ENCODE data around the gene BORCS5.

Gene BORCS5

DNA sequence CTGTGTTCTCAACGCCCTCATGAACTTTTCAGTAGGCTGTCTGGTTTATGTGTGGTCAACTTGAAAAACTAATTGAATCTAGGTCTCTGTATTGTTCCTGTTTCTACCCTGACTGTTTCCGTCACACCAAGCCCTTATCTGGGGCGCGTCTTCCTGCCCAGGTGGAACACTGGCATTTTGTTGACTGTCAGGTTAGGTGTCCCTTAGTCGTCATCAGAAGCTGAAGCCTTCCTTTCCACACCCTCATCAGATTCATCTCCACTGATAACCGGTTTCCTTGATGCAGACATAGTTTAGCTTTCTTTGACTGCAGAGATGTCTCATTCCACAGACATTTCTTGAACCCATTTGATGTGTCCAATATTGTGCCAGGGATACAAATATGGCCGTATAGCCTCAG lies 109.3 kb downstream of the BORCS5 start:
- TF ChIP-seq, protein P1, sequence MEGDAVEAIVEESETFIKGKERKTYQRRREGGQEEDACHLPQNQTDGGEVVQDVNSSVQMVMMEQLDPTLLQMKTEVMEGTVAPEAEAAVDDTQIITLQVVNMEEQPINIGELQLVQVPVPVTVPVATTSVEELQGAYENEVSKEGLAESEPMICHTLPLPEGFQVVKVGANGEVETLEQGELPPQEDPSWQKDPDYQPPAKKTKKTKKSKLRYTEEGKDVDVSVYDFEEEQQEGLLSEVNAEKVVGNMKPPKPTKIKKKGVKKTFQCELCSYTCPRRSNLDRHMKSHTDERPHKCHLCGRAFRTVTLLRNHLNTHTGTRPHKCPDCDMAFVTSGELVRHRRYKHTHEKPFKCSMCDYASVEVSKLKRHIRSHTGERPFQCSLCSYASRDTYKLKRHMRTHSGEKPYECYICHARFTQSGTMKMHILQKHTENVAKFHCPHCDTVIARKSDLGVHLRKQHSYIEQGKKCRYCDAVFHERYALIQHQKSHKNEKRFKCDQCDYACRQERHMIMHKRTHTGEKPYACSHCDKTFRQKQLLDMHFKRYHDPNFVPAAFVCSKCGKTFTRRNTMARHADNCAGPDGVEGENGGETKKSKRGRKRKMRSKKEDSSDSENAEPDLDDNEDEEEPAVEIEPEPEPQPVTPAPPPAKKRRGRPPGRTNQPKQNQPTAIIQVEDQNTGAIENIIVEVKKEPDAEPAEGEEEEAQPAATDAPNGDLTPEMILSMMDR (conservative IDR thresholded peaks at IDR 0.05; ENCODE audit: low read length): no peak
- TF ChIP-seq EZH2phosphoT487 (IDR thresholded peaks at IDR 0.05; ENCODE audit: borderline replicate concordance): no peak
- H3K4me2 ChIP-seq (ENCODE audit: low read depth, low read length, poor library complexity, severe bottlenecking): no peak overlapping the region
- no peak overlapping the region for H3K9ac ChIP-seq (ENCODE audit: low read depth, low read length, poor library complexity, severe bottlenecking)
- H4K20me1 ChIP-seq (ENCODE audit: insufficient read depth, low read length, poor library complexity, severe bottlenecking): no peaks in the 10 kb centered on the region
- H3K4me3 ChIP-seq (ENCODE audit: low read length, poor library complexity, severe bottlenecking): no peak overlapping the region
- no peaks in the 10 kb centered on the region for H3K36me3 ChIP-seq (ENCODE audit: insufficient read depth, low read length)
- no peaks in the 10 kb centered on the region for H3K27me3 ChIP-seq (ENCODE audit: insufficient read depth, low read length, poor library complexity, severe bottlenecking)
- H3K4me1 ChIP-seq (ENCODE audit: insufficient read depth, low read length, poor library complexity, severe bottlenecking): peaks cover 7% of the 10 kb centered on the region
- H2AFZ ChIP-seq (ENCODE audit: low read length): no peak overlapping the region
- H3K79me2 ChIP-seq (ENCODE audit: insufficient read depth, low read length): no peaks in the 10 kb centered on the region
- H3F3A ChIP-seq (ENCODE audit: low read depth): no peaks in the 10 kb centered on the region
- H3K9me2 ChIP-seq (replicated peaks; ENCODE audit: low read depth, low read length): no peaks in the 10 kb centered on the region
- H3K9me3 ChIP-seq (ENCODE audit: insufficient read depth, low read depth, low read length): no peaks in the 10 kb centered on the region

- TF ChIP-seq, protein P1 (conservative IDR thresholded peaks at IDR 0.05; ENCODE audit: low read length): no peak
- no peak for TF ChIP-seq EZH2phosphoT487 (IDR thresholded peaks at IDR 0.05; ENCODE audit: borderline replicate concordance)
- Histone ChIP-seq H4K20me1 (ENCODE audit: insufficient read depth, low read length, poor library complexity, severe bottlenecking) (no peaks in the 10 kb centered on the region), H3K79me2 (ENCODE audit: insufficient read depth, low read length) (no peaks in the 10 kb centered on the region), H3K4me3 (ENCODE audit: low read length, poor library complexity, severe bottlenecking) (no peak overlapping the region), H3K9ac (ENCODE audit: low read depth, low read length, poor library complexity, severe bottlenecking) (no peak overlapping the region), H3K27me3 (ENCODE audit: insufficient read depth, low read length, poor library complexity, severe bottlenecking) (no peaks in the 10 kb centered on the region), H3K36me3 (ENCODE audit: insufficient read depth, low read length) (no peaks in the 10 kb centered on the region), H2AFZ (ENCODE audit: low read length) (no peak overlapping the region), H3F3A (ENCODE audit: low read depth) (no peaks in the 10 kb centered on the region), H3K4me1 (ENCODE audit: insufficient read depth, low read length, poor library complexity, severe bottlenecking) (peaks cover 7% of the 10 kb centered on the region), H3K4me2 (ENCODE audit: low read depth, low read length, poor library complexity, severe bottlenecking) (no peak overlapping the region), H3K9me2 (replicated peaks; ENCODE audit: low read depth, low read length) (no peaks in the 10 kb centered on the region), H3K9me3 (ENCODE audit: insufficient read depth, low read depth, low read length) (no peaks in the 10 kb centered on the region)
These were observed 110.4 kb downstream of the BORCS5 start for GRCh38 chr12:12467264-12467663.

DNA sequence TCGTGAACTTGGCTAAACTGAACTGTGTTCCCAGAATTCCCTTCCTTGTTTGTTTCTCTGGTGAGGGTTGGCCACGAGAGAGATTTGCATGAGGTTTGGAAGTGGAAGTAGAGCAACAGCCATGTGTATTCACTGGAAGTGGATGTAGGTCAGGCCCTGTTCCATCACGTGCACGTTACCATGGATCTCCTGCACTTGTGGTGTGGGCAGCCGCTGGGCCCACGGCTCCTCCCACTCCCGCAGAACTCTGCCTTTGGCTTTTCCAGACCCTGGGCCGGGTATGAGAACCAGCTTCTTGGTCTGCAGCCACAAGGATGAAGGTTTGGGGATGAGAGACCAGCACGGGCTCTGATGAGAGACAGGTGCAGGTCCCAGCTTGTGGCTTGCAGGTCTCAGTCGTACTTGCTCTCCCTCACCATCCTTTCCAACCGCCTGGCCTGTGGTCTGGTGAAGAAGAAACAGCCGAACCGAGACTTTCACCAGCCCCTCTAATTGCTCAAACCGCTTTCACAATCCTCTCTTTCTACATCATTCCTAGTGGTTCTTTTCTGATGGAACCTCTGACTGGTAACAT lies 110.9 kb downstream of the BORCS5 start:
- Histone ChIP-seq H3K9ac (ENCODE audit: low read depth, low read length, poor library complexity, severe bottlenecking) (no peak overlapping the region), H3K9me2 (replicated peaks; ENCODE audit: low read depth, low read length) (no peaks in the 10 kb centered on the region), H3K79me2 (ENCODE audit: insufficient read depth, low read length) (no peaks in the 10 kb centered on the region), H3K36me3 (ENCODE audit: insufficient read depth, low read length) (no peaks in the 10 kb centered on the region), H3K4me2 (ENCODE audit: low read depth, low read length, poor library complexity, severe bottlenecking) (no peak overlapping the region), H4K20me1 (ENCODE audit: insufficient read depth, low read length, poor library complexity, severe bottlenecking) (no peaks in the 10 kb centered on the region), H3K27me3 (ENCODE audit: insufficient read depth, low read length, poor library complexity, severe bottlenecking) (no peaks in the 10 kb centered on the region), H3F3A (ENCODE audit: low read depth) (no peaks in the 10 kb centered on the region), H3K4me1 (ENCODE audit: insufficient read depth, low read length, poor library complexity, severe bottlenecking) (peaks cover 7% of the 10 kb centered on the region), H2AFZ (ENCODE audit: low read length) (no peak overlapping the region), H3K9me3 (ENCODE audit: insufficient read depth, low read depth, low read length) (no peaks in the 10 kb centered on the region), H3K4me3 (ENCODE audit: low read length, poor library complexity, severe bottlenecking) (no peak overlapping the region)
- TF ChIP-seq, protein P1 (conservative IDR thresholded peaks at IDR 0.05; ENCODE audit: low read length): no peak
- TF ChIP-seq EZH2phosphoT487 (IDR thresholded peaks at IDR 0.05; ENCODE audit: borderline replicate concordance): no peak

Measured in Loucy (cell line).